Epithelial cell of esophagus (primary cell): ENCODE data around the gene SMYD3.
A peak's percentile ranks its signal among the peaks of the same experiment; 100 is the strongest.
"Not testable (repeated sequence)": the region's sequence is repeated elsewhere in the genome, so short reads cannot be mapped to it uniquely, and the experiment has no call there.

Source experiments
- DNase-seq: peaks from one replicate; pipeline ENCODE4 v3.0.0; 2010; ENCODE audit warnings: low read depth
- H3K4me3 ChIP-seq: 2 replicates; pipeline ENCODE4 v1.5.1; 2011; ENCODE audit warnings: mild to moderate bottlenecking, low read length, control low read depth
- TF ChIP-seq, protein P1 (sequence below): IDR thresholded peaks from 2 replicates; pipeline ENCODE4 v1.5.1; 2011; ENCODE audit warnings: low read depth, mild to moderate bottlenecking, low read length, control low read depth, inconsistent platforms; ENCODE audit not compliant: insufficient read depth; ENCODE audit errors: missing control alignments

The SMYD3 gene

DNA sequence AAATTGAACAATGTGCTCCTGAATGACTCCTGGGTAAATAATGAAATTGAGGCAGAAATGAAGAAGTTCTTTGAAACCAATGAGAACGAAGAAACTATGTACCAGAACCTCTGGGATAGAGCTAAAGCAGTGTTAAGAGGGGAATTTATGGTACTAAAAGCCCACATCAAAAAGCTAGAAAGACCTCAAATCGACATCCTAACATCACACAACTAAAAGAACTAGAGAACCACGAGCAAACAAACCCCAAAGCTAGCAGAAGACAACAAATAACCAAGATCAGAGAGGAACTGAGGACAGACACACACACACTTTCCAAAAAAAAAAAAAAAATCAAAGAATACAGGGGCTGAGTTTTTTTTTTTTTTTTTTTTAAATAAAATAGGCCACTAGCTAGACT is 564.2 kb downstream of the SMYD3 start:
- TF ChIP-seq, protein P1, sequence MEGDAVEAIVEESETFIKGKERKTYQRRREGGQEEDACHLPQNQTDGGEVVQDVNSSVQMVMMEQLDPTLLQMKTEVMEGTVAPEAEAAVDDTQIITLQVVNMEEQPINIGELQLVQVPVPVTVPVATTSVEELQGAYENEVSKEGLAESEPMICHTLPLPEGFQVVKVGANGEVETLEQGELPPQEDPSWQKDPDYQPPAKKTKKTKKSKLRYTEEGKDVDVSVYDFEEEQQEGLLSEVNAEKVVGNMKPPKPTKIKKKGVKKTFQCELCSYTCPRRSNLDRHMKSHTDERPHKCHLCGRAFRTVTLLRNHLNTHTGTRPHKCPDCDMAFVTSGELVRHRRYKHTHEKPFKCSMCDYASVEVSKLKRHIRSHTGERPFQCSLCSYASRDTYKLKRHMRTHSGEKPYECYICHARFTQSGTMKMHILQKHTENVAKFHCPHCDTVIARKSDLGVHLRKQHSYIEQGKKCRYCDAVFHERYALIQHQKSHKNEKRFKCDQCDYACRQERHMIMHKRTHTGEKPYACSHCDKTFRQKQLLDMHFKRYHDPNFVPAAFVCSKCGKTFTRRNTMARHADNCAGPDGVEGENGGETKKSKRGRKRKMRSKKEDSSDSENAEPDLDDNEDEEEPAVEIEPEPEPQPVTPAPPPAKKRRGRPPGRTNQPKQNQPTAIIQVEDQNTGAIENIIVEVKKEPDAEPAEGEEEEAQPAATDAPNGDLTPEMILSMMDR: no peak
- H3K4me3 ChIP-seq: no peak overlapping the region
- no peak for DNase-seq

DNA sequence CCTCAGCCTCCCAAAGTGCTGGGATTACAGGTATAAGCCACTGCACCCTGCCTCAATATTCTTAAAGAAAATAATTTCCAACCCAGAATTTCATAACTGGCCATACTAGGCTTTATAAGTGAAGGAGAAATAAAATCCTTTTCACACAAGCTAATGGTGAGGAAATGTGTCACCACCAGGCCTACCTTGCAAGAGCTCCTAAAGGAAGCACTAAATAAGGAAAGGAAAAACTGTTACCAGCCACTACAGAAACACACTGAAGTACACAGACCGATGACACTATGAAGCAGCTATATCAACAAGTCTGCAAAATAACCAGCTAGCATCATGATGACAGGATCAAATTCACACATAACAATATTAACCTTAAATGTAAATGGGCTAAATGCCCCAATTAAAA is 565.3 kb downstream of the SMYD3 start:
- H3K4me3 ChIP-seq, DNase-seq: not testable (repeated sequence)

DNA sequence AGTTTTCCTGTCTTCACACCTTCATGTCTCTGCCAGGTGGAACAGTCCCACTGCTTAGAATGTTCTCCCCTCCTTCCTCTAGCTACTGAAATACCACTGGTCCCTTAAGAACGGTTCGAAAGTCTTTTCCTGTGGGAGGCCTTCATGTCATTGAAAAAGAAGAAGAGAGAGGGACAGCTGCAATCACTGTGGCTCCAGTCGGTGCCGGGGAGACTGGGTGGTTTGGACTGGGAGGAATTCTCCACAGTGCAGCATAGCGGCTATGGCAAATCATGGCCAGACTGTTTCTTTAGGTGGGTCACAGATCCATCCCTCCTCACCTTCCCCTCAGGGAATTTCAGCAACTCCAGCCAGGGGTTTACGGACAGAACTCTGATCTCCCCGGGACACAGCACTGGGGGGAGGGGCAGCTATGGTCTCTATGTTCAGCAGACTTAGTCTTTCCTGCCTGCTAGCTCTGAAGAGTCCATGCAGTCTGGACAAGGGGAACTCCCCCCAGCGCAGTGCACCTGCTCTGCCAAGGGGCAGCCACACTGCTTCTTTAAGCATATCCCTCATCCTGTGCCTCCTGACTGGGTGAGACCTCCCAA is 567.2 kb downstream of the SMYD3 start:
- TF ChIP-seq, protein P1: no peak
- H3K4me3 ChIP-seq: no peak overlapping the region
- DNase-seq: no peak

DNA sequence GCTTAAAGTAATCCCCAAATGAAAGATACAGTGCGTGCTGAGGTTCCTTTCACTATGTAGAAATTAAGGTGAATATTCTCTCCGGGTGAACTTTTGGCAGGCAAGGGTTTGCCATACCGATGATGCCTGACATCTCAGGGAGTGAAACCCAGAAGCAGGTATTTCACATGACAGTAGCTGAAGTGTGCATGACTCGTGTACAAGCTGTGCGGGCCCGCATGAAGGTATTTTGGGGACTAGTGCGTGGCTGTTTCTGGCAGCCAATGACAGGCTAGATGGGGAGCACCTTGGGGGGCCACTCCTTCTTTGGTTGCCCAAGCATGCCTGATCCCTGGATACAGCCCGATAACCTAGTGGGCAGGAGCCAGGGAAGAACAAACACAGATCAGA is 569.0 kb downstream of the SMYD3 start:
- TF ChIP-seq, protein P1: no peak
- peak; percentile 2 for DNase-seq
- no peak overlapping the region for H3K4me3 ChIP-seq

DNA sequence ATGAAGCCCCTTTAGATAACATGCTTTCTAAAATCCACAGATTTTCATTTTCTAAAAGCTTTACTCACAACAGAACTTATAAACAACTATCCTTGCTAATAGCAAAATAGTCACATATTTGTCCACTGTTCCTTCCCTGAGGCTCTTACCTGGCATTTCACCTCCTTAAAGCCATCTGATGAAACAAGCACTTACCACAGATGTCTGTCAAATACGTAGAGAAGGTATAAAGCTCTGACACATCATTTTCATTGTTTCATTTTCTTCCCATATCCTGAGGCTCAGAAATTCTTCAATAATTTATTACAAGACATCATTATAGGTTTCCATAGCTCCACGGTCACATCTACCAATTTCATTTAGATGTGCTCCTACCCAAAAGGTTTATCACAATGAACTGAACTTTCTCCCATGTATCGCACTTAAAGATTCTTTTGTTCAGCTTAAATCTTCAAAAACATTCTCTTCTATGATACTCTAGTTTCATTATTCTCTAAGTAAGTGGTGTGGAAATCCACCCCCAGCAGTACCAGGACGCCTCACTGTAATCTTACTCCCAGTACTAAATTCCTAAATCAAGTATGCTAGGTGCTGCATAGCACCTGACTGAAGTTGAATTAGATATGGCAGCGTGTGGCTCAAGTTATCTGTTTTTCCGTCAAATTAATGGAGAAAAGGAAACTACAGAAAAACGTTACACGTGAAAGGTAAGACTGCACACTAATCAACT is 569.6 kb downstream of the SMYD3 start:
- TF ChIP-seq, protein P1: no peak
- DNase-seq: peak; percentile 8
- no peak overlapping the region for H3K4me3 ChIP-seq

DNA sequence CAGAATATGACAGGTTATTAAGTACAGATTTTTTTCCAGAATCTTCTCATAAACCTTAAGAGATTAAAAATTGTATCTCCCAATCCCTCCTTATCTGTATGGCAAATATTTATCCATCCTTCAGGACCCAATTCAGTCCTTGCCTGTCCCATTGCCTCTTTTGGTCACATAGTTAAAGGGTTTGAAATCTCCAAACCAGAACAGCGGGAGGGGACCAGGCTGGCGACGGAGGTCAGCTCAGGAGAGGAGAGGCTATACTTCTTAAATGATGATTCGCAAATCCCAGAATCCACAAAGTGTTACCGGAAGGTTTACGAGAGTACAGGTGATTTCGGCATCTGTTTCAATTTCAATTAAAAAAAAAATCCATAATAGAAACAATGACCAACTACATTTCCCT is 572.7 kb downstream of the SMYD3 start:
- TF ChIP-seq, protein P1: no peak
- no peak overlapping the region for H3K4me3 ChIP-seq
- no peak for DNase-seq

DNA sequence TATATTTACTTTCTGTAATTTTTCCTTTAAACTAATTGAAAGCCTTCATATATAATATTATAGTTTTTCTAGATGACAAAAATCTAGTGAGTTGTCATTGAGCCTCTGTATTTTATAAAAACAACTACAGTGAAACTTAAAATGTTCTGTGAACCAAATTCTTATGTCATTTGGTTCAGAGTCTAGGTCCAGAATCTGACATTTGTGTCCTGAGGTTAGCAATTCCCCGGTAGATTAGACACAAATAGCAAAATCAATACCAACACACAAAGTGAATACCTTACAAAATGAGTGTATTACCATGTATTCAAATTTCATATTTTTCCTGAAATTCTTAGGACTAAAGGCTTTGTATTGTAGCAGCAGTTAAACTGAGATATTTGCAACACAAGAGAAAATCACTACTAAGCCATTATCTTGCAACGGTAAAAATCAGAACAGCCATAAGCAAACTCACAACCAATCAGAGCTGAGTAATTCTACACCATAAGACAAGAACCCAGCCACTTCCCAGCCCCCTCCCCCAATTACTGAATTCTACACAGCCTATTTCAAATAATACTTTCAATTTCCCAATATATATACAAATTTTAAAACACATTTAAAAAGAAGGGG is 573.5 kb downstream of the SMYD3 start:
- DNase-seq: no peak
- TF ChIP-seq, protein P1: no peak
- no peak overlapping the region for H3K4me3 ChIP-seq
